GM19452 (cell line): ENCODE data around the gene ZRSR2.
A peak's percentile ranks its signal among the peaks of the same experiment; 100 is the strongest.
"Not testable (repeated sequence)": the region's sequence is repeated elsewhere in the genome, so short reads cannot be mapped to it uniquely, and the experiment has no call there.

ENCODE experiments used
- ATAC-seq: cut with Tn5 transposase; IDR thresholded peaks from one replicate; pipeline ENCODE4 v1.9.1; 2021; ENCODE audit not compliant: unreplicated experiment

Gene ZRSR2

DNA sequence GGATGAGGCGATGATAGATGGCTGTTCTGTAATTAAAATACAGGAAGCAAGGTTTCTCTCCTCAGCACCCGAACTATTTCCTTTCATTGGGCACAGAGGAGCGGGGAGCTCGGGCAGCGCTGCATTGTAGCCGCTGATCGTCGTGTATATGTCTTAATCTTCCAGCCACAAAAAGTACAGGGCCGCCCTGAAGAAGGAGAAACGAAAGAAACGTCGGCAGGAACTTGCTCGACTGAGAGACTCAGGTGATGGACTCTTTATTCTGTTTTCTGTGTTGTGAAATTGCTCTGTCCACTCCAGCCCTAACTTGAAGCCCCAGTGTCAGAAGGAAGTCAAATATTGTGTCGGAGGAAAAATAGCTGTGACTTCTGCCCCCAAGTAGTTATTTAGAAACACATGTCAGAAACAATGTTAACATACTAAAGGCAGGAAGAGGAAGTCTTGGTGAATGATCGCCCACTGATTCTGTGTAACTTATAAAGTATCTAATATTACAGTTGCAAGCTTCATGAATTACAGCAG is 546 bp downstream of the ZRSR2 start:
- peak; percentile 23 for ATAC-seq

DNA sequence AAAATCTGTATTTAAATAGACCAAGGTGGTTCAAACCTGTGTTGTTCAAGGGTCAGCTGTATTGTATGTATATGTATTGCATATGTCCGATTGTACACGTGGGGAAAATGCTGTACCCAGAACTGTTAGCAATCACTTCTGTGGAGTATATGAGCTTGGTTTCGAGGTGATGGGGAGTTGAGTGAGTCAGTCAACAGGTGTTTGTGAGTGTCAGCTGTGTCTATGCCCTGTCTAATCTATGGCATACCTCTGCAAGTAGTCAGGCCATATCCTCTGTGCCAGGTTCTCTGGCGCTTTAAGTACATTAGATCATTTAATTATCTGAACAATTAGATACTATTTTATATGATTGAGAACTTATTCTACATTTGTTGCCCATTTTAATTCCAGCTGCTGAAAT is 7.4 kb downstream of the ZRSR2 start:
- no peak for ATAC-seq

DNA sequence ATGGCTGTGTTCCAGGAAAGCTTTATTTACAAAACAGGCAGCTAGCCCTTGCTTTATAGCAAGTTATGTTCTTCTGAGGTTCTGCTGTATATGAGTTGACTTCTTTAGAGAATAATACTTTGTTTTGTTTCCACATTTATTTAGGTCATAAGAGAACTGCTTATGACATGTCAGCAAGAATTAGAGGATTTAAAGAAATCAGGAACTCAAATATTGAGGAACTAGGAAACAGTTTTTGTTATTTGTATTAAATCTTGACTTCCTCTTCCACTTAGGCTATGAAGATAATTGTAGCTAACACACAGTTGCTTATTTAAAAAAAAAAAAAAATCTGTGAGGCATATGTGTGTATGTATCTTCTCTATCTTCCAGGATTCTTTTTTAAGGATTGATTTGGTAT is 14.3 kb downstream of the ZRSR2 start:
- ATAC-seq = no peak

DNA sequence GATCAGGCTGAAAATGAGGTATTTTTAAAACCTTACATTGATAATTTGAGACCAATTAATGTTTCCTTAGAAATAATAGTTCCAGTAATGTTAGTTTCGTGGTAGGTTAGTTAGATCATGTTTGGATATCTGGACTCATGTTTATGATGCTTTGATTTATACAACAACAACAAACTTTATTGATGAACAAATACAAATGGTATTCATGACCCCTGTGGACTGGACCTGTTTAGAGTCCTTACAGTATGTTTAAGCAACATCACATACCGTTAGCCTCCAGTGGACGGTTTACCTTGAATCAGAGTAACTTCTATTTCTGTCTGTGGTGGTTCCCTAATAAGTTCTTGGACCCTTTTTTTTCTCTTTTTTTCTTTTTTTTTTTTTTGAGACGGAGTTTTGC is 18.0 kb downstream of the ZRSR2 start:
- ATAC-seq = no peak

DNA sequence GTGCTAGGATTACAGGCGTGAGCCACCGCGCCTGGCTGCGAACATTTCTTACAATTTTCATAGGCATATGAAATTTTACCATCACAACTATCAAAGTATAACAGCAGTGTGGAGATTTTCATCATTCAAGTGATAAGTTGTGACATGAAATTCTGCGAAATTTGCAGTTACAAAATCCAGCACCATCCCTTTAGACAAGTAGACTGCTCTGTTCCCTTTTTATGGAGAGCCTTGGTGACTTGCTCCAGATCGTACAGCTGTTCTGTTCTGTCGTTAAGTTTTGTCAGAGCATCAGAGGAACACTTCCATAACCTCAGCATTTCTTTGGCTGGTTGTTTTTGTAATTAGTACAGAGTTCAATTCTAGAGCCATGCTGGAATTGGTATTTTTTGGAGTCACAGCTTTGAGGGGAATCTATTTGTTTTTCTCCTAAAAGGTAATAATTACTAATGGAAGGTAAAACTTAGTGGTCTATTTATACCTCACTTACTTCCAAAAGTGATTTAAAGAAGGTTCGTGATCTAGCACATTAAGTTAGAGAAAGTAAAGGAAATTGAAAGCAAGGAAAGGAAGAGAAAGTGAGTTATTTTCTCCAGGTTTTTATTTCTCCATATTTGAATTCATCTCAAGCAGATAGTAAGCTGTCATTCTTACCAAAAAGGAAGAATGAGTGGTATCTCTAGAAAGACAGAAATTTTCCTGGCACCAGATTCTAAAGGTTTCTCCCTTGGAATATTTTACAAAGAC is 22.1 kb downstream of the ZRSR2 start:
- ATAC-seq = no peak

DNA sequence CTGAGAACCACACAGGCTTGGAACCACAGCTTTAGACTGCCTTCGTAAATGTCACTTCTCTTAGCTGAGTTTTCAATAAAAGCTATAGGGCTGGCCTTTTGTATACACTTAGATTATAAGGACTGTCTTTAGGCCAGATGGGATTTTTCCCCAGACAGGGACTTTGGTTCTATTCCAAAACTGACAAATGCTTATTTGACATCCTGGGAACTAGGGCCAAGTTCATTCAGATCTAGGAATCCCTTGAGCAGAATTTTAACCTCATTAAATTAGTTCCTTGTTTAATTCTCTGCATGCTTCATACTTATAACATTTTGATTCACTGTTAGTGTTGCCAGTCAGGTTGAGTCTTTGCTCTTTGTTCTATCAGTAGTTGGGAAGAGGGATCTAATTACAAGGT is 23.1 kb downstream of the ZRSR2 start:
- ATAC-seq = no peak

DNA sequence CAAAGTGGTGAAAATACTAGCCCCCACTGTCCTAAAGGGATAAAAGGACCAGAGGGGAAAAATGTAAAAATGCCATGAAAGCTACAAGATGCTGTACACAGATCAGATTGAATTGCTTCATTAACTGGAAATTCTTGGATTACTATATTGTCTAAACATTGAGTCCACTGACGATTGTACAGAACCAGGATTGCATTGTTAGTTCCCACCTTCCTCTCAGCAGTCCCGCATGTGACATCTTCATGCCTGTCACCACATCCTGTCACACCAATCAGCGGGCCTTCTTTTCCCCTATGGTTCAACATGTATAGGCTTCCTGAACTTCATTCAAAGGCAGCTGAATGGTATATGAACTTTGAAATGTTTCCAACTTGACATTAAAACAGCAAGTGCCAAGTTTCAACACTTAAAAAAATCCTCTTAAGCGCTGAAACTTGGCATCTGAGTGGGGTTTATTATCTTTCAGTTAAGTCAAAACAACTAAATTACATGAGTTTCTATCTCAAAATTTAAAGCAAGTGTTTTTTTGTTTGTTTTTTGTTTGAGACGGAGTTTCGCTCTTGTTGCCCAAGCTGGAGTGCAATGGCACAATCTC is 24.6 kb downstream of the ZRSR2 start:
- ATAC-seq = no peak

DNA sequence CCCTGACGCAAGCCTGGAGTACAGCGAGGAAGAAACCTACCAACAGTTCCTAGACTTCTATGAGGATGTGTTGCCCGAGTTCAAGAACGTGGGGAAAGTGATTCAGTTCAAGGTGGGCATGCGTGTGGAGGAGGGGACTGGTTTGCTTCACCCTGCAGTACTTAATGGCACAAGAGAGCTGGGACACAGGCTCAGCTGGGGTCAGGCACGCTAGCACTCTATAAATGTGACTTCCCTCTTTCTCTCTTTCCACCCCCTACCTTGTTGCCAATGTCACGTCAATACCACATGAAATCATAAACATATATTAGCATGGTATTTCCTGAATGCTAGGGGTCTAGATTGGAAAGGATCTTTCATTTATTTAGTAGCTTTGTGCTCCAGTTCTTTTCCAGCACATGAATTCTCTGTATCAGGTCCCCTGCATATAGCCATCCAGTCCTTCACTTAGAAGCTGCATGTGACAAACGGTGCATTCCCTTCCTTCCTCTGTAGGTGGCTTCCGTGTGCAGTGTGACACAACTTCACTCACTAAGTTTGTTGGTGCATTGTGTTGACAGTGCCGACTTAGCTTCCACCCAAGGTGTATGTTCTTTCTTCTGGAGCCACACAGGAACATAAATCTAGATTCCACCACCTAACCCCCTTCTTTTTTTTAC is 25.6 kb downstream of the ZRSR2 start:
- peak; percentile 60 for ATAC-seq

DNA sequence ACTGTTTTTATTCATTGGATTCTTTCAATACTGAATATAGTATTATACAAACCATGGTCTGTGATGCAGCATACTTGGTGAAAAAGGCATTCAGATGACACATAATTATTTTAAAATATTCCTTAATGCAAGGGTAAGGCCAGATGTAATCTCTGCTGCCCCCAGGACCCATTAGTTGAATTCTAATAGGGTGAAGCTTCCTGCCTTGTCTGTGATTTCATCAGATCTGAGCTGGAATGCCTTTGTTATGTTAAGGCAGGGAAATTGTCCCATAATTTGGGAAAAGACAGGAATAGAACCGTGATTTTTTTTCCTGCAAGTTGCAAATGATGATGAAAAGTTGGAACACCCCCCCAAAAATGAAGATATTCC is 26.1 kb downstream of the ZRSR2 start:
- no peak for ATAC-seq

DNA sequence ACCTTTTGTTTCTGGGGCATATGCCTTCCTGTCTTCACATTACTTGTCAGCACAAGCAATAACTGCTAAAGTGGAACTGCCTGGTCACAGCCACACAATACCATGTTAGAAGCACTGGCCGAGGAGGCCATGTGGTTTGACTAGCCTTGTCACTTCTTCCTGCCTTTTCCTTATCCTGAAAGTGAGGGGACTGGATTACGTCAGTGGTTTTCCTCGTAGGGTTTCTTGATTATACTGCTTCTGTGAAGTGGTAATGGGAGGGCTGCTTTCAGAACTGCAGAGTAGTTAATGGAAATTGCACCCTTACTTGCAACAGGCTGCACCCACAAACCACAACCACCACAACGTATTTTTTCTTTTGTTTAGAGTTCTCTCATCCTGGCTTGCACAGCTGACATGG is 26.6 kb downstream of the ZRSR2 start:
- no peak for ATAC-seq

DNA sequence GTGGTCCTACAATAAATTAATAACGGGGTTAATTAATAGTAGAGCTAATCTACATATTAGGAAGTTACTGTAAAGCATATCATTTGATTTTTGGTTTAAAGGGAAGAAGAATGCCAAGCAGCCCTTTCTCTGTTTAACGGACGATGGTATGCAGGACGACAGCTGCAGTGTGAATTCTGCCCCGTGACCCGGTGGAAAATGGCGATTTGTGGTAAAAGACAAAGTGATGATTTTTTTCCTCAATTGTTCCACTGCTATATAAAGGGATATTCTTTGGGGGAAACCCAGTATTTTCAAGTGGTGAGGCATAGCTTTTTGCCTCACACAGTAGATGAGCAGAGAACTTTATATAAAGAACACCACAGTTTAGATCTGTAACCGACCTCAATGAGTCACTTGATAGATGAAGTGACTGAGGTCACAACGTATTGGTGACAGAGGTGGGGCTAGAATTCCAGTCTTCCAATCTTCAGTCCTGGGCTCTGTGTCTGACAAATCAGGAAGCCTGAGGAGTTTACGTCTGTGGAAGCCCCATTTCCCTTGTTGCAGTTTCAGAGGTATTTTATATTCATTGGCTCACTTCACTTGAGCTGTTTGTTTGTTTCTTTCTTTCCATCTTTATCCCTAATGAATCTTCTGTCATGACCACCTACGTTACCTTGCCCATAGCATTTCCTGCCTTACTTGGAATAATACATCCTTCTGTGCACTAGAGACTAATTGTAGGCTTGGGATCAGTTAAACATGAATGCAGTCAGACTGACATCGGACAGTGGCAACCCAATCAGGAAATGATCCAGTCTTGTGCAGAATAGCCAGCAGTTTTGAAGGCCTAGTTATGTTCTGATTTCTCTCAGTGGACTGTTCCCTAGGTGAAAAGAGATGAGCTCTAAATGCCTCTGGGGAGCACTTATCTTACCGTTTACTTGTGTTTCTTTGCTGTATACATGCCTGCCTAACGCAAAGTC is 30.1 kb downstream of the ZRSR2 start:
- ATAC-seq = no peak

DNA sequence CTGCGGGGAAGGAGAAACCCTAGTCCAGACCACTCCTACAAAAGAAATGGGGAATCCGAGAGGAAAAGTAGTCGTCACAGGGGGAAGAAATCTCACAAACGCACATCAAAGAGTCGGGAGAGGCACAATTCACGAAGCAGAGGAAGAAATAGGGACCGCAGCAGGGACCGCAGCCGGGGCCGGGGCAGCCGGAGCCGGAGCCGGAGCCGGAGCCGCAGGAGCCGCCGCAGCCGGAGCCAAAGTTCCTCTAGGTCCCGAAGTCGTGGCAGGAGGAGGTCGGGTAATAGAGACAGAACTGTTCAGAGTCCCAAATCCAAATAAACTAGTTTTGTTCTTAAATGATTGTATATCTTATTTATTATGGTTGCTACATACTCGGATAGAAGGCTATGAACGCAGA is 32.6 kb downstream of the ZRSR2 start:
- ATAC-seq = no peak

DNA sequence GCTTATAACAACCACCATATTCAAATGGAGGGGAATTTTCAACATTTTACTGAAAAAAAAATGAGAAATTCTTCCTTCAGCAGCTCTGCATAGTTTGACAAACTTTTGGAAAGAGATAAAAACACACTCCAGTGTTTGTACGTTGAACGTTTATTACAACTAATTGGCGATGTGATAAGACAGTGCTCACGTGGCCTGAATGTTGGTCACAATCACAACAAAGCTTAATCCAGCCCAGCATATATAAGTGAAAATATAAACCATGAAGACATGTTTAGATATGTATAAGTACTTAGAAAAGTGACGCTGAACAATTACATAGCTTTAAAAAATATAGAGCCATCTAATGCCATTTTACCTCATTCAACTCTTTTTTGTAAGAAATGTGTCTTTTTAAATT is 35.7 kb downstream of the ZRSR2 start:
- ATAC-seq = no peak

DNA sequence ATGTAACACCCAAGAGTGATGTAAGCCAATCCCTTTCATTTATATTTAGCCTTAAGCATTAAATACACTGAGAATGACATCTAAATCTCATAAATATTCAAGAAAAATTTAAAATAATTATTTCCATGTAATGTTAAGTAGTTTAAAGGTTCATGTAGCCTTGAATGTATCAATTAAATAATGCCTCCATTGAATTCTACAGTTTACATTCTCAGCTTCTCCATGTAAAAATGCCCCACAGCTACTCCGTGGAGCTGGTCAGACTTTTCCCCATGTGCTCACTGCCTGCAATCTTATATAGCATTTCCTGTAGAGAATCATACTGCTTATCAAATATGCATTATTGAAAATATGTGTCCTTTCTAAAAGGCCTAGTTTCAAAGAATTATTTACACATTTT is 38.9 kb downstream of the ZRSR2 start:
- no peak for ATAC-seq

DNA sequence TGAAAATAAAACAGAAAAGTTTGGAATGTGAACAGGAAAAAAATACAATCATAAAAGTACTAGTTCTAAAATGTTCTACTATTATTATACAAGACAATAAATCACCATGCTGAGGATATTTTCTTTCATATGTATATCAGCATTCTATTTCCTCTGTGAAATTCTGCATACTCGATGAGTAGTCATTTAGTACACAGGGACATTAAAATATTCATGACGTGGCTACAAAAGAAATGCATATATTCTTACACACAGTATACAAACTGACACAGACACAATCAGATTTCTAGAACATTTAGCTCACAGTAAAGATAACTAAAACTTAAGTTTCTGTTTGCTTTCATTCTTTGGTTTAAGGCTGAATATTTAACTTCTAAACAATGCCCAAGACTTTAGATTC is 41.1 kb downstream of the ZRSR2 start:
- not testable (repeated sequence) for ATAC-seq

DNA sequence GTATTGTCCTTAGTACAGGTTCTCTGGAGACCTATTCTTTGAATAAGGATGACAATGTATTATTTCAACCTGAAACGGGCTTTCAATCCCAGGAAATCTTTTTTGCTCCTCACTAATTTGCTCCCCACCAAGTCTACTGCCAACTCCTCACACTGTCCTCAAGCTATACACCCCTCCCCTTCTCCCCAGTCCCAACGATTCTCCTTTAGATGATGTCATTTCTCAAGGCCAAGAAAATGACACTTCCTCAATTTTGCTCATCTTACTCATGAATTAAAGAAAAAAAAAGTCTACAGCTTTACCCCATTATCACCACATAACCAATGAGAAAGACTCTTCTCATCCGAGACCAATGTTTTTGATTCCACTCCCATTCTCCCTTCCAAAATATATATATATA is 43.8 kb downstream of the ZRSR2 start:
- no peak for ATAC-seq

DNA sequence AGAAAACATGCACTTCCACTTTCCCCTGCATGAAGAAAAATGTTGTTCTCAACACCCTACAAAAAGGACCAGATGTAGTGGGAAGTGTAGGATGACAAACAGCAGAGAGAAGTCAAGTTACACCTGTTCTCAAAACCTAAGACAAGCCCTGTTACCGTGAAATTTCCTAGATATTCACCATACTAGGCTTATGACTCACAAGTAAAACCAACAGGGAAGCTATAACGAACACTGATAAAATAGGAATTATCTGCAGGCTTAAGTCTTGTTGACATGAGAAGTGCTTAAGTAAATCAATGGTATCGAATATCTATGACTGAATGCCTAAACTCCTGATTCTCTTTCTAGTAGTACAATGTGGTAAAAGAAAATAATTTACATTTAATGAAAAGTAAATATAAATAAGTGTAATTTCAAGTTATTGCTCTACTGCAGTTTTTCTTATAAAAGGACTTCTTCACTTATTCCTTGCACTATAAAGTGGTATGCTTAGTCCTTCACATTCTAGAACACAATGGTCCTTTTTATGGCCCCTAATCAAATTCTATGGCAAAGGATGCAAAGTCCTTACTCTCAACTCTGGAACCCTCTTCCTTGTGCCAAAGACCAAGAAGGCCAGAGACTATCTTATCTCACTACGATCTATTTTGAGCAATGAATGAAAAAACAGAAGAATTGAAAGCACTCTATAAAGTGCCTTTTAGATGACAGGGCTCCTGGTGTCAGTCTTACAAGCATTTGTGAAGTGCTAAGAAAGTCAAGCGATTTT is 44.7 kb downstream of the ZRSR2 start:
- no peak for ATAC-seq

DNA sequence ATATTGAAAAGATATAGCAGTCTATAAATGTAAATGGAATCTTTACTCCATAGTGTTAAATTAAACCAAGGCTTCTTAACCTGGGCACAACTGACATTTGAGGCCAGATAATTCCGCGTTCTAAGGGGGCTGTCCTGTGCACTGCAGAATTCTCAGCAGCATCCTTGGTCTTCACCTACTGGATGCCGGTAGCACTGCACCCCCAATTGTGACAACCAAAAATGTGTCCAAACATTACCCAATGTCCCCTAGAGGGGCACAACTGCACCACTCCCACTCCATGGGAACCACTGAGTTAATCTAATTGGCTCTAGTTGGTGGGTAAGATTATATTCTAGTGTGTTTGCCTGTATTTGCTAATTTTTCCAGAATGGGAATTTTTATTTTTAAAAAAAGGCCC is 47.7 kb downstream of the ZRSR2 start:
- no peak for ATAC-seq

DNA sequence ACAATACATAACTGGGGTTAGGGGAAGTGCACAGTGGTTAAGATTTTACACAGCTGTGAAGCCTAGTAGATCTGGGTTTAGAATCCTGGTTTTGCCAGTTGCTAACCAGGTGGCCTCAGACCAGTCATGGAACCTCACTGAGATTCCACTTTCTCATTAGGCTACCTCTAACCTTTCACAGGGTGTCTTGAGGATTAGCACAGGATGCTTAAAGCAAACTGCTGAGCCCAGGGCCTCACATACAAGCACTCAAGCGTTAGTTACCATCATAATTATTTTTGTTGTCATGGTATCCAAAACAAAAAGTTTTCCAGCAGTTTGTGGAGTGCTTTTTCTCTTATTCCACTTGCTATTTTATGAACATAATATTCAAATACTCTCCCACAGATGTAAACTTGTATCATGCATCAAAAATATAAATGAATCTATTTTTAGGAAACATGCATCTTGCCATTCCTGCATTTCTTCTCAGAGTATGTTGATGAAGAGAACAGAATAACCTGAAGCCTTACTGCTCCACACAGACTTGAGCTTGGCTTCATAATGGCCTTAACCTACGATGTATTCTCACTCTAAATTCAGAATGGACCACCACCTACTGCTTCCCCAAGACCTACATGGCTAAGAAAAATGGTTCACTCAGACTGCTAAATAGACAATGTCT is 51.7 kb downstream of the ZRSR2 start:
- ATAC-seq = no peak

DNA sequence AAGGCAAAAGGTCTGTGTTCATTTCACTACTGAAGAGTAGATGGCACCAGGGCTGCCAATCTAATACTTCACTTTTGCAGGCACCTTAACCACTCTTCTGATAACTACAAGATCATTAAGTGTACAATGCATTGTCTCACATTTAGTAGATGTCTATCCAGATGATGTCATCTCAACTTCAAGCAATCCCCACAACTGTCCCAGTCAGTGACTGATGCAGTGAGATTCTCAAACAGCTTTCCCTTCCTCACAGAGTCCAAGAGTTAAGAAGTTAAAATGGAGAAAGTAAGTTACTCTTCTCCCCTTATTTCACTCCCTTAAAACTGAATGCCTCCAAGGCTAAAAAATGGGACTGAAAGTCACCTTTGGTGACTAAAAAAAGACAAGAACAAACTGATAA is 53.7 kb downstream of the ZRSR2 start:
- ATAC-seq = no peak
